Measurements from ENCODE around the gene ZC3H4. TPM values are rescaled to one million over a fixed set of nuclear protein-coding genes. Genes with fewer than 3 reads are reported as not detected.

ZC3H4 gene
- total RNA-seq, 1 experiment from 2014 or later: 51.9 TPM

DNA sequence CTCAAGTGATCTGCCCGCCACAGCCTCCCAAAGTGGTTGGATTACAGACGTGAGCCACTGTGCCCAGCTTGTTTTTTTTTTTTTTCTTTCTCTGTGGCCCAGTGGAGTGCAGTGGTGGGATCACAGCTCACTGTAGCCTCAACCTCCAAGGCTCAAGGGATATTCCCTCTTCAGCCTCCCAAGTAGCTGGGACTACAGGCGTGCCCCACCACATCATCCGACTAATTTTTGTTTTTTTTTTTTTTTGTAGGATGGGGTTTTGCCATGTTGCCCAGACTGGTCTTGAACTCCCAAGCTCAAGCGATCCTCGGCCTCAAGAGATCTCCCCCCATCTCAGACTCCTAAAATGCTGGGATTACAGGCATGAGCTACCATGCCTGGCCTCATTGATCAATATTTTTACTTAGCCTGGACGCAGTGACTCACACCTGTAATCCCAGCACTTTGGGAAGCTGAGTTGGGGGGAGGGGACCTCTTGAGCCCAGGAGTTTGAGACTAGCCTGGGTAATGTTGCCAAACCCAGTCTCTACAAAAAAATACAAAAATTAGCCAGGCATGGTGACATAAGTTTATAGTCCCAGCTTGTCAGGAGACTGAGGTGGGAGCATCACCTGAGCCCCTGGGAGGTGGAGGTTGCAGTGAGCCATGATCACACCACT is 18.7 kb upstream of the ZC3H4 start:
- peak overlapping the region; percentile 90; the same call in 1 of the 2 replicates for H2AFZ ChIP-seq
- DNase-seq: no peak
- peaks cover 66% of the 10 kb centered on the region for H3K79me2 ChIP-seq (ENCODE audit: low read depth)
- H3K4me1 ChIP-seq (replicated peaks; ENCODE audit: insufficient read depth): peaks cover 44% of the 10 kb centered on the region
- intact Hi-C loops (cut with micrococcal nuclease; ENCODE audit: unreplicated experiment): no loop called here
- POLR2A ChIA-PET (ENCODE audit: unreplicated experiment): interaction anchor here (0.7 kb wide), 1 partner anchor 96 kb away, joined by 39 read pairs; no protein-coding TSS in a partner anchor
- no peaks in the 10 kb centered on the region for H3K9me3 ChIP-seq (ENCODE audit: insufficient read depth, low read depth)
- no peaks in the 10 kb centered on the region for H3K9me2 ChIP-seq (ENCODE audit: insufficient read depth)
- peaks cover 33% of the 10 kb centered on the region for H3F3A ChIP-seq (ENCODE audit: insufficient read depth, low read depth)
- H4K20me1 ChIP-seq (ENCODE audit: insufficient read depth): peaks cover 6% of the 10 kb centered on the region; the same call in 1 of the 2 replicates
- TF ChIP-seq EZH2 (IDR thresholded peaks at IDR 0.05; ENCODE audit: low read depth): no peak
- no peak for TF ChIP-seq CTCF (conservative IDR thresholded peaks at IDR 0.05)
- peak overlapping the region; percentile 79 for H3K4me2 ChIP-seq
- H3K4me3 ChIP-seq: peak overlapping the region; percentile 86
- no peak overlapping the region for H3K27ac ChIP-seq
- TSS peak; percentile 27 for BruUV-seq (replicated peaks)
- H3K27me3 ChIP-seq (ENCODE audit: insufficient read depth, low read depth): no peaks in the 10 kb centered on the region
- CTCF ChIA-PET: interaction anchor here (0.7 kb wide), 2 partner anchors 14 to 296 kb away, joined by 3 to 6 read pairs; no protein-coding TSS in a partner anchor
- H3K36me3 ChIP-seq (ENCODE audit: low read depth): 0 out of 2 replicates have a peak, but pooled peaks cover 5% of the 10 kb centered on the region

DNA sequence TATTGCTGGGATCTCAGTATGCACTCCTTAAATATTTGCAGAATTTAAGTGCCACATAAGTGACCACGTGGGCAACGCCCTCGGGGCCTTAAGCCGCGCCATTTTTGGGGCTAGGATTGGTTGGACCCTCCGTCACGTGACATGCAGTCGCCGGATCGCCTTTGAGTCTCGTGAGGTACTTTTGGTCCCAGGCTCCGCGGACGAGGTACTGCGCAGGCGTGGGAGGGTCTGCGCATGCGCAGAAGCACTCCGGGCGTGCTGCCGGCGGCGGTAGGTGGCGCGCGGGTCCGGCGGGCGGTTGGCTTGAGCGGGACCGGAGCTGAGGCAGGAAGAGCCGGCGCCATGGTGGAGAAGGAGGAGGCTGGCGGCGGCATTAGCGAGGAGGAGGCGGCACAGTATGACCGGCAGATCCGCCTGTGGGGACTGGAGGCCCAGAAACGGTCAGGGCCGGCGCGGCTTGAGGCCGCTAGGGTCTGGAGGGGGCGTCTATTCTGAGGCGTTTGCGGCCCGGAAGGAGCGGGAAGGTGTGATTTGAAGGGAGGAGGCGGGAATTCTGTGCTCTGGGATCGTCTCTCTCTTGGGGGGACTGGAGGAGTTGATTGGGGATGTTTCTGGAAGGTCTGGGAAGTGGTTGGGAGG is 17.1 kb upstream of the ZC3H4 start, which contains the start of gene SAE1:
Gene SAE1, plus strand, starts transcription at position 247 of the 639 bp plus-strand sequence. Its CDS starts 96 bp downstream, at position 343.
- BruUV-seq (replicated peaks): no TSS peak
- peak within 1 kb of the TSS; percentile 30 for H3K27ac ChIP-seq
- peaks cover 5% of the 10 kb centered on the region; the same call in 1 of the 2 replicates for H4K20me1 ChIP-seq (ENCODE audit: insufficient read depth)
- ChIA-PET CTCF (interaction anchor here (1.2 to 1.4 kb wide), 2 partner anchors 17 to 27 kb away, joined by 4 to 7 read pairs; partner anchors contain the start of gene ZC3H4), POLR2A (ENCODE audit: unreplicated experiment) (interaction anchor here (0.6 to 0.7 kb wide), 3 partner anchors 19 to 229 kb away, joined by 5 to 24 read pairs (median 22); no protein-coding TSS in a partner anchor)
- H2AFZ ChIP-seq: peak within 1 kb of the TSS; percentile 90
- peaks cover 40% of the 10 kb centered on the region for H3K4me1 ChIP-seq (replicated peaks; ENCODE audit: insufficient read depth)
- 0 out of 2 replicates have a peak, but pooled peaks cover 5% of the 10 kb centered on the region for H3K36me3 ChIP-seq (ENCODE audit: low read depth)
- DNase-seq: peak; percentile 96 to 97
- intact Hi-C loops (cut with micrococcal nuclease; ENCODE audit: unreplicated experiment): loop anchor here (1.0 kb wide), 1 partner anchor 94 kb away; no protein-coding TSS in a partner anchor
- no peak; the same call in 1 of the 2 replicates for TF ChIP-seq CTCF (conservative IDR thresholded peaks at IDR 0.05)
- no peak for TF ChIP-seq EZH2 (IDR thresholded peaks at IDR 0.05; ENCODE audit: low read depth)
- peaks cover 24% of the 10 kb centered on the region for H3F3A ChIP-seq (ENCODE audit: insufficient read depth, low read depth)
- H3K4me2 ChIP-seq: peak within 1 kb of the TSS; percentile 79
- no peaks in the 10 kb centered on the region for H3K9me2 ChIP-seq (ENCODE audit: insufficient read depth)
- H3K4me3 ChIP-seq: peak within 1 kb of the TSS; percentile 86
- H3K27me3 ChIP-seq (ENCODE audit: insufficient read depth, low read depth): no peaks in the 10 kb centered on the region
- H3K9me3 ChIP-seq (ENCODE audit: insufficient read depth, low read depth): no peaks in the 10 kb centered on the region
- H3K79me2 ChIP-seq (ENCODE audit: low read depth): peaks cover 50% of the 10 kb centered on the region

DNA sequence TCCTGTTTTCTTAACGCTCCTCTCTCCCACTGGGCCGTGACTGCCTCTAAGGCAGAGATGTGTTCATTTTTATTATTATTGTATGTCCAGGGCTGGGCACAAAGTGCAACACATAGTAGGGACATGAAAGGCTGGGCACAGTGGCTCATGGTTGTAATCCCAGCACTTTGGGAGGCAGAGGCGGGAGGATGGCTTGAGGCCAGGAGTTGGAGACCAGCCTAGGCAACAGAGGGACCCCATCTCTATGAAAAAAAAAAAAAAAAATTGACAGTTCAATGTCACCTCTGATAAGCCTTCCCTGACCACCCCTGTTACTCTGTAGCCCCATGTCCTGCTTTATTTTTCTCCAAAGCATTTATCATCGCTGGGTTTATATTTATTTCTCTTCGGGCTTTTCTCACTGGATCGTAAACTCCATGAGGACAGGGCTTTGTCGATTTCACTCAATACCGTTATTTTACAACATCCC is 16.6 kb upstream of the ZC3H4 start:
- ChIA-PET CTCF (no interaction called here), POLR2A (ENCODE audit: unreplicated experiment) (interaction anchor here (0.6 kb wide), 1 partner anchor 19 kb away, joined by 22 read pairs; no protein-coding TSS in a partner anchor)
- Histone ChIP-seq H3K9me3 (ENCODE audit: insufficient read depth, low read depth) (no peaks in the 10 kb centered on the region), H3K4me2 (peak overlapping the region; percentile 79; the same call in 1 of the 2 replicates), H3K27ac (no peak overlapping the region), H3K36me3 (ENCODE audit: low read depth) (0 out of 2 replicates have a peak, but pooled peaks cover 5% of the 10 kb centered on the region), H2AFZ (no peak overlapping the region), H3K9me2 (ENCODE audit: insufficient read depth) (no peaks in the 10 kb centered on the region), H3F3A (ENCODE audit: insufficient read depth, low read depth) (peaks cover 21% of the 10 kb centered on the region), H3K4me1 (replicated peaks; ENCODE audit: insufficient read depth) (peaks cover 35% of the 10 kb centered on the region), H3K27me3 (ENCODE audit: insufficient read depth, low read depth) (no peaks in the 10 kb centered on the region), H4K20me1 (ENCODE audit: insufficient read depth) (no peaks in the 10 kb centered on the region; the same call in 1 of the 2 replicates), H3K79me2 (ENCODE audit: low read depth) (peaks cover 44% of the 10 kb centered on the region), H3K4me3 (peak overlapping the region; percentile 86; the same call in 1 of the 2 replicates)
- TF ChIP-seq CTCF (conservative IDR thresholded peaks at IDR 0.05) (no peak), EZH2 (IDR thresholded peaks at IDR 0.05; ENCODE audit: low read depth) (no peak)
- no peak for DNase-seq
- BruUV-seq (replicated peaks): no TSS peak
- intact Hi-C loops (cut with micrococcal nuclease; ENCODE audit: unreplicated experiment): loop anchor here (1.0 kb wide), 1 partner anchor 94 kb away; no protein-coding TSS in a partner anchor

Data from PC-9 (cell line).